HG03520 (cell line): ENCODE data around the gene PITPNC1.
"Not testable (repeated sequence)": the region's sequence is repeated elsewhere in the genome, so short reads cannot be mapped to it uniquely, and the experiment has no call there.

ENCODE experiments used
- ATAC-seq: cut with Tn5 transposase; IDR thresholded peaks from one replicate; pipeline ENCODE4 v1.9.1; 2021; ENCODE audit warnings: mild to moderate bottlenecking, moderate library complexity; ENCODE audit not compliant: unreplicated experiment

The PITPNC1 gene

GRCh38 chr17:67707442-67707841 is 330.4 kb downstream of the PITPNC1 start:
- ATAC-seq = no peak

DNA sequence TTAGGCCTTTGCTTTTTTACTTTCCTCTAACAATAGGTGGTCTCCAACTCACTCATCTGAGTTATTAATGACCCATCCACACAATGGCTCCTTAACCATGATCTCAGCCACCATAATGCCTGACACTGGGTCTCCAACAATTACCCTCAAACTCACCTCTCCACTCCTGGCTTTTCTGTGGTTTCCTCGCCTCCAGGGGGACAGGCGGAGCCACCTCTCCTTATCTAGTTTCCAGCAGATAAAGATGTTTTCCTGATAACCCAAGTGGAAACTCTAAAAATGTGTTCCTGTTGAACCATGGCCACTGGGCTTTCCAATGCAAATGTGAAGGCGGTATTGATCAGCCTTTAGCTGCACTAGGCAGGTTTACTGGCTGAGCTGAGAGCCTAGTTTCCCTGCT is 331.3 kb downstream of the PITPNC1 start:
- ATAC-seq = no peak

GRCh38 chr17:67711916-67712315 is 334.8 kb downstream of the PITPNC1 start:
- no peak for ATAC-seq

DNA sequence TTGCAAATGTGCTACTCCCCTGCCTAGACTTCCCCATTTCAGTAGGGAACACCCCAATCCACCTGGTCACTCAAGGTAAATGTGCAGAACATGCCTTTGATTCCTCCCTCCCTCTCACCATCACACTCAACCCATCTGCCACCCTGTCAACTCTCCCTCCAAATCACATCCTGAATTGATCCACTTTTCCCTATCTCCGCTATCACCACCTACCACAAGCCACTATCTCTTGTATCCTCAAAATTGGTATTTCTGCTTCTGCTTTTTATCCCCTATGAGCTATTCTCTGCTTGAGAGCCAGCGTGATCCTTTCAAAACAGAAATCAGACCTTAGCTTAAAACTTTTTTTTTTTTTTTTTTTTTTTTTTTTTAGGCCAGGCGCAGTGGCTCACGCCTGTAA is 335.3 kb downstream of the PITPNC1 start:
- no peak for ATAC-seq

GRCh38 chr17:67713169-67713568 is 336.1 kb downstream of the PITPNC1 start:
- ATAC-seq = no peak

DNA sequence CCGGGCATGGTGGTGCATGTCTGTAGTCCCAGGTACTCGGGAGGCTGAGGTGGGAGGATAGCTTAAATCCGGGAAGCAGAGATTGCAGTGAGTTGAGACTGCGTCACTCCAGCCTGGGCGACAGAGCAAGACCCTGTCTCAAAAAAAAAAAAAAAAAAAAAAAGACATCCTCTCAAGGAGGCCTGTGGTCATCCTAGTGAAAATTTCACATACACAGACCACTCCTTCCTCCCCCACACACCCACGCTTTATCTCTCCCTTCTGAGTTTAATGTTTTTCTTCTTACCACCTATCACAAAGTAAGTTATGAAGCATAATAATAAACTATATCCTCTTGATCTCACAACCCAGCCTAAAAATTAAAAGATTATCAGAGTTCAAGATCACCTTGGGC is 339.3 kb downstream of the PITPNC1 start:
- ATAC-seq = no peak

- no peak for ATAC-seq
These were observed 340.1 kb downstream of the PITPNC1 start for GRCh38 chr17:67717192-67717623.

DNA sequence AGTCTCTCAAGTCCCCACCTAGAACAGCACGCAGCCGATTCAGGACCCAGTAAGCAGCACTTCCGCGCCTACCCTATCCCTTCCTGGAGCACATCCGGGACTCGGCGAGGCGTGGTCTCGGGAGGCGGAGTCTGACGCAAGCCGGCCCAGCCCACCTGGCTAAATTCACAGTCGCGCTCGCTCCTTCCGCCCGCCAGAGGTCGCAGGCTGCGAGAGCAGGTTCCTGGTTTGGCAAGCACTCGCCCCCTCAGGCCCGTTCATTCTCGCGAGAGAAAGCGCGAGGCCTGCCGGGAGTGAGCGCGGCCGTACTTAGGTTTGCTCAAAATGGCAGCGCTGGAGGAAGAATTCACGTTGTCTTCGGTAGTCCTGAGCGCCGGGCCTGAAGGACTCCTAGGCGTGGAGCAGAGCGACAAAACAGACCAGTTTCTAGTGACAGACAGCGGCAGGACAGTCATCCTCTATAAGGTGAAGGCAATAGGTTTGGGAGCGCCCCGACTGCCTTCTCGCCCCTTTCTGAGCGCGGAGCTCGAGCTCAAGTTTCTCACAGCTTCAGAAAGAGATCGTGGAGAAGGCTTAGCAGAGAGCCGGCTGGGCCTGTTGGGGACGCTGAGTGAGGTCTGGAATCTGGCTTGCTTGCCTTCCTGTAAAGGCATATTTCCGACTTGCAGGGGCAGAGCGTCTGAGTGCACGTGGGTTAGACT is 340.7 kb downstream of the PITPNC1 start, which contains the start of gene NOL11:
TSS of gene NOL11 (plus strand) at position 313 of the 701 bp plus-strand sequence. CDS start at position 325, 12 bp downstream.
- ATAC-seq = peak; percentile 96

GRCh38 chr17:67718325-67718941 is 341.4 kb downstream of the PITPNC1 start:
- no peak for ATAC-seq

GRCh38 chr17:67725373-67725791 is 348.3 kb downstream of the PITPNC1 start:
- ATAC-seq = no peak

DNA sequence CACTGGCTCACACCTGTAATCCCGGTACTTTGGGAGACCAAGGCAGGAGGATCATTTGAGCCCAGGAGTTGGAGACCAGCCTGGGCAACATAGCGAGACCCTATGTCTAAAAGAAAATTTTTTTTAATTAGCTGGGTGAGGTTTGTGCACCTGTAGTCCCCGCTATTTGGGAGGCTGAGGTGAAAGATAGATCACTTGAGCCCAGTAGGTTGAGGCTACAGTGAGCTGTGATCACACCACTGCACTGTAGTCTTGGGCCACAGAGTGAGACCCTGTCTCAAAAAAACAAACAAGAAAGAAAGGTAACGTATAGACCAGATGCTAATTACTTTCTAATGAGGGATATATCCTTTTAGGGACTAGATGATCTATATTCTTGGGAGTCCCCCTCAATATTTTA is 348.7 kb downstream of the PITPNC1 start:
- no peak for ATAC-seq

DNA sequence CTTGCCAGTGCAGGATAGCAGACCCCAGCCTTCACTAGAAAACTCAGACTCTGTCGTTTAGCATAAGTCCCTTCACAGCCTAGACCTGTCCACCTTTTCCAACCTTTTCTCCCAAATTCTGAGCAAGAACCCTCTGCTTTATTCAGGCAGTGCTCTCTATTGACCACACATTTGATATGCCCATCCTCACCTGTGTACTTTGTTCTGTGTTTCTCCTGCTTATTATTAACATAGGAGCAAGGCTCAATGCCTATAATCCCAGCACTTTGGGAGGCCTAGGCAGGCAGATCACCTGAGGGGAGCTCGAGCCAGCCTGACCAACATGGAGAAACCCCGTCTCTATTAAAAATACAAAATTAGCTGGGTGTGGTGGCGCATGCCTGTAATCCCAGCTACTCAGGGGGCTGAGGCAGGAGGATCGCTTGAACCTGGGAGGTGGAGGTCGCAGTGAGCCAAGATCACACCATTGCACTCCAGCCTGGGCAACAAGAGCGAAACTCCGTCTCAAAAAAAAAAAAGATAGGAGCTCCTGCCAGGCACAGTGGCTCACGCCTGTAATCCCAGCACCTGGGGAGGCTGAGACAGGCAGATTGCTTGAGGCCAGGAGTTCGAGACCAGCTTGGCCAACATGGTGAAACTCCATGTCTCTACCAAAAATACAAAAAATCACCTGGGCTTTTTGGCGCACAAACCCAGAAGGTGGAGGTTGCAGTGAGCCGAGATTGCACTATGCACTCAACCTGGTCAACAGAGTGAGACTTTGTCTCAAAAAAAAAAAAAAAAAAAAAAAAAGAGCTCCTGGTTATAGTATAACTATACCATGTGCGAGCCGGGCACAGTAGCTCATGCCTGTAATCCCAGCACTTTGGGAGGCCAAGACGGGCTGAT is 350.3 kb downstream of the PITPNC1 start:
- ATAC-seq = not testable (repeated sequence)

DNA sequence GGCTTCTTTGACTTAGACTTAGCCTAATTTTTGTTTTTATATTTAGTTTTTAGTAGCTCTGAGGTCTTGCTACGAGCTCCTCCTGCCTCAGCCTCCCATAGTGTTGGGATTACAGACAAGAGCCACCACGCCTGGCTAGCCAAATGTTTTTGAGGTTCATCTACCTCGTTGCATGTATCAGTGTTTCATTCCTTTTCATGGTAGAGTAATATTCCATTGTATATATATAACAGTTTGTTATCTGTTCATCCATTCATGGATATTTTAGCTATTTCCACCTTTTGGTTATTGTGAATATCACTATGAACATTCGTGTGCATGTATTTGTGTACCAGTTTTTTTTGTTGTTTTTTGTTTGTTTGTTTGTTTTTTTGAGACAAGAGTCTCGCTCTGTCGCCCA is 352.8 kb downstream of the PITPNC1 start:
- ATAC-seq = no peak

- no peak for ATAC-seq
These were observed 353.6 kb downstream of the PITPNC1 start for GRCh38 chr17:67730731-67731130.

- ATAC-seq = no peak
These were observed 356.4 kb downstream of the PITPNC1 start for GRCh38 chr17:67733449-67733848.

DNA sequence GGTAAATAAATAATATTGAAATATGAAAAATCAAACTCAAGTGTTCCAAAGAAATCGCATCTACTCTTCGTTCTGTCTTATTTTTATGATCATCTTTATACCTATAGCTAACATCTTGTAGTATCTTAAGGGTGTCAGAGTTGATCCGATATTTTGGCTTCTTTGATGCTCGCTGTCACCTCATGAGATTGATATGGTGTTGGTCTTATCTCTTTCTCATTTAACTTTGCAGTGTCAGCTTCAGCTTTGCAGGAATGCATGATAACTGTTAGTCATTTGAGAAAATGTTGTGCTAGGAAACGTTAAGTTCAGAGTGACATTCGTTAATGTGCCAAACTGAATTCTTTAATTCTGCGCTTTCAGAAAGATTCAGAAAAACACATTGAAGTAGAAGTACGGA is 360.1 kb downstream of the PITPNC1 start:
- no peak for ATAC-seq

- ATAC-seq = no peak
These were observed 364.9 kb downstream of the PITPNC1 start for GRCh38 chr17:67742025-67742424.
